PC-3 (cell line): Measurements from ENCODE around the gene SLC25A48.

ENCODE experiments used
- EZH2 ChIP-seq: fragments of 300-600 bp; sonication (generic); IDR thresholded peaks from one replicate; pipeline ENCODE4 v1.6.1; 2017; ENCODE audit warnings: antibody characterized with exemption, mild to moderate bottlenecking, low read length; ENCODE audit not compliant: unreplicated experiment
- EZH2phosphoT487 ChIP-seq: fragments of 300-600 bp; sonication (generic); IDR thresholded peaks from 2 replicates; pipeline ENCODE4 v1.6.1; 2018; ENCODE audit warnings: mild to moderate bottlenecking, antibody characterized with exemption, low read length, borderline replicate concordance
- TF ChIP-seq, protein P1 (sequence below): fragments of 300-600 bp; sonication (generic); conservative IDR thresholded peaks from 2 replicates; pipeline ENCODE4 v1.5.1; 2017; ENCODE audit warnings: antibody characterized with exemption, low read depth, mild to moderate bottlenecking, low read length

DNA sequence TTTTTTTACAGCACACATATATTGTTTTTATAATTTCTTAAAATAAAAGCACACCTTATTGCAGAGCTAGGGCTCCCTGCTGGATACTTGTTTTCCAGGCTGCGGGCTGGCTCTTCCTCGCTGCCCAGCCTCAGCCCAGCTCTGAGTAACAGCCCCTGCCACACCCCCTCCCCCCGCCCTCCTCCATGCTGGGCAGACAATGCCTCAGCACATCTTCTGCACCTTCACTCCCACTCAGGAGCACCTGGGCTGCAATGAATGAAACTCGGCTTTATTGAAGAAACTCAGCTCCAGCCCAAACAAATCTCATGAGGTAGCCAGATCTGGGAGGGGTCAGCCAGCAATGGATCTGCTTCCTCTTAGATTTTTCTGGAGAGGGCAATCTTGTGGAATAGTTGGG is 51.7 kb downstream of the SLC25A48 start:
- no peak for TF ChIP-seq EZH2
- TF ChIP-seq, protein P1, sequence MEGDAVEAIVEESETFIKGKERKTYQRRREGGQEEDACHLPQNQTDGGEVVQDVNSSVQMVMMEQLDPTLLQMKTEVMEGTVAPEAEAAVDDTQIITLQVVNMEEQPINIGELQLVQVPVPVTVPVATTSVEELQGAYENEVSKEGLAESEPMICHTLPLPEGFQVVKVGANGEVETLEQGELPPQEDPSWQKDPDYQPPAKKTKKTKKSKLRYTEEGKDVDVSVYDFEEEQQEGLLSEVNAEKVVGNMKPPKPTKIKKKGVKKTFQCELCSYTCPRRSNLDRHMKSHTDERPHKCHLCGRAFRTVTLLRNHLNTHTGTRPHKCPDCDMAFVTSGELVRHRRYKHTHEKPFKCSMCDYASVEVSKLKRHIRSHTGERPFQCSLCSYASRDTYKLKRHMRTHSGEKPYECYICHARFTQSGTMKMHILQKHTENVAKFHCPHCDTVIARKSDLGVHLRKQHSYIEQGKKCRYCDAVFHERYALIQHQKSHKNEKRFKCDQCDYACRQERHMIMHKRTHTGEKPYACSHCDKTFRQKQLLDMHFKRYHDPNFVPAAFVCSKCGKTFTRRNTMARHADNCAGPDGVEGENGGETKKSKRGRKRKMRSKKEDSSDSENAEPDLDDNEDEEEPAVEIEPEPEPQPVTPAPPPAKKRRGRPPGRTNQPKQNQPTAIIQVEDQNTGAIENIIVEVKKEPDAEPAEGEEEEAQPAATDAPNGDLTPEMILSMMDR, result no peak
- TF ChIP-seq EZH2phosphoT487, result no peak
